Keratinocyte (primary cell): ENCODE results near the gene TMEM238. TPM values are rescaled to one million over a fixed set of nuclear protein-coding genes. Genes with fewer than 3 reads are reported as not detected.
A peak's percentile ranks its signal among the peaks of the same experiment; 100 is the strongest.

Source experiments
- DNase-seq: peaks from one replicate; pipeline ENCODE4 v3.0.0-alpha.2; 2011; ENCODE audit warnings: low read depth, missing footprints, low spot score
- FAIRE-seq: peaks from 2 replicates; lab custom pipeline; 2011; peaks lifted over from hg19 to GRCh38; lab: Jason Lieb, UNC
- H2AFZ ChIP-seq: 2 replicates; pipeline ENCODE4 v1.6.0; 2012; ENCODE audit warnings: low read length, control low read depth, inconsistent platforms; ENCODE audit not compliant: control insufficient read depth
- H3K27ac ChIP-seq: 2 replicates; pipeline ENCODE4 v1.5.1; 2011; ENCODE audit warnings: low read length; ENCODE audit not compliant: control insufficient read depth, insufficient read depth
- H3K27me3 ChIP-seq: 3 replicates; pipeline ENCODE4 v1.6.0; 2011; ENCODE audit warnings: low read length; ENCODE audit not compliant: control insufficient read depth, insufficient read depth; ENCODE audit errors: extremely low read depth
- H3K36me3 ChIP-seq, 2 experiments: 2 replicates in 1 of 2; 3 replicates in 1 of 2; pipeline ENCODE4 v1.5.1; 2011; ENCODE audit warnings: low read length in 2 of 2, mild to moderate bottlenecking in 1 of 2; ENCODE audit not compliant: control insufficient read depth in 2 of 2, insufficient read depth in 2 of 2; ENCODE audit errors: extremely low read depth in 1 of 2
- H3K4me1 ChIP-seq: 3 replicates; pipeline ENCODE4 v1.5.1; 2011; ENCODE audit warnings: low read length; ENCODE audit not compliant: control insufficient read depth, insufficient read depth; ENCODE audit errors: extremely low read depth
- H3K4me2 ChIP-seq: 3 replicates; pipeline ENCODE4 v1.6.0; 2011; ENCODE audit warnings: low read depth, low read length; ENCODE audit not compliant: control insufficient read depth, insufficient read depth; ENCODE audit errors: extremely low read depth
- H3K4me3 ChIP-seq, 3 experiments: fragments of 200-600 bp in 1 of 3; sonication (generic) in 1 of 3; 2 replicates in 2 of 3; 3 replicates in 1 of 3; pipeline ENCODE4 v1.5.1; 2011 to 2016; ENCODE audit warnings: low read length in 3 of 3, mild to moderate bottlenecking in 3 of 3, control low read depth in 2 of 3, inconsistent platforms in 1 of 3, low read depth in 1 of 3, mixed read lengths in 1 of 3, mixed run types in 1 of 3, moderate library complexity in 1 of 3; ENCODE audit not compliant: control insufficient read depth in 2 of 3, insufficient read depth in 2 of 3; ENCODE audit errors: extremely low read depth in 1 of 3
- H3K79me2 ChIP-seq: 2 replicates; pipeline ENCODE4 v1.6.0; 2012; ENCODE audit warnings: low read length; ENCODE audit not compliant: control insufficient read depth, insufficient read depth
- H3K9ac ChIP-seq: 3 replicates; pipeline ENCODE4 v1.6.0; 2011; ENCODE audit warnings: low read length; ENCODE audit not compliant: control insufficient read depth, insufficient read depth; ENCODE audit errors: extremely low read depth
- H3K9me1 ChIP-seq: 3 replicates; pipeline ENCODE4 v1.6.0; 2011; ENCODE audit warnings: low read length; ENCODE audit not compliant: control insufficient read depth, insufficient read depth; ENCODE audit errors: extremely low read depth
- H3K9me3 ChIP-seq: 2 replicates; pipeline ENCODE4 v1.5.1; 2012; ENCODE audit warnings: low read depth, low read length; ENCODE audit not compliant: control insufficient read depth
- H4K20me1 ChIP-seq: 3 replicates; pipeline ENCODE4 v1.6.0; 2011; ENCODE audit warnings: low read length; ENCODE audit not compliant: control insufficient read depth, insufficient read depth; ENCODE audit errors: extremely low read depth
- EZH2 ChIP-seq: IDR thresholded peaks from one replicate; pipeline ENCODE4 v1.6.1; 2012; ENCODE audit warnings: inconsistent platforms, mild to moderate bottlenecking, low read length, moderate library complexity
- dilution Hi-C: fragments of 300-500 bp; cut with MboI; formaldehyde crosslinking; loops from one replicate; pipeline ENCODE4 v1.7.0; 2020; ENCODE audit warnings: low sequenced_read_pairs; ENCODE audit not compliant: extremely low pct_ligation_motif_present
- polyA plus RNA-seq, 5 experiments: library from polyadenylated mRNA; depleted of rRNA in 3 of 5; stranded (reverse) in 3 of 5; stranded (forward) in 1 of 5; unstranded in 1 of 5; fragments of >200 nt; gene quantifications; 1 replicate in 1 of 5; 2 replicates in 3 of 5; 3 replicates in 1 of 5; pipeline versions ENCODE4 v1.2.1 to v1.2.3, GENCODE V29; 2011 to 2012; ENCODE audit warnings: missing spikeins in 2 of 5, low read depth in 1 of 5, low replicate concordance in 1 of 5
- TF ChIP-seq, protein P1 (sequence below), 3 experiments: IDR thresholded peaks in 1 of 3; conservative IDR thresholded peaks in 1 of 3; optimal IDR thresholded peaks in 1 of 3; 2 replicates in 2 of 3; 3 replicates in 1 of 3; pipeline versions ENCODE3 to v1.5.1; 2011; ENCODE audit warnings: low read length in 3 of 3, mild to moderate bottlenecking in 3 of 3, moderate library complexity in 2 of 3, control low read depth in 1 of 3, inconsistent platforms in 1 of 3; ENCODE audit not compliant: insufficient read depth in 2 of 3; ENCODE audit errors: extremely low read depth in 1 of 3

Gene TMEM238
- polyA plus RNA-seq, 1 donor (not counting 4 experiments of a cell fraction or from before 2014, with no cell fraction given), result 0.24 TPM

DNA sequence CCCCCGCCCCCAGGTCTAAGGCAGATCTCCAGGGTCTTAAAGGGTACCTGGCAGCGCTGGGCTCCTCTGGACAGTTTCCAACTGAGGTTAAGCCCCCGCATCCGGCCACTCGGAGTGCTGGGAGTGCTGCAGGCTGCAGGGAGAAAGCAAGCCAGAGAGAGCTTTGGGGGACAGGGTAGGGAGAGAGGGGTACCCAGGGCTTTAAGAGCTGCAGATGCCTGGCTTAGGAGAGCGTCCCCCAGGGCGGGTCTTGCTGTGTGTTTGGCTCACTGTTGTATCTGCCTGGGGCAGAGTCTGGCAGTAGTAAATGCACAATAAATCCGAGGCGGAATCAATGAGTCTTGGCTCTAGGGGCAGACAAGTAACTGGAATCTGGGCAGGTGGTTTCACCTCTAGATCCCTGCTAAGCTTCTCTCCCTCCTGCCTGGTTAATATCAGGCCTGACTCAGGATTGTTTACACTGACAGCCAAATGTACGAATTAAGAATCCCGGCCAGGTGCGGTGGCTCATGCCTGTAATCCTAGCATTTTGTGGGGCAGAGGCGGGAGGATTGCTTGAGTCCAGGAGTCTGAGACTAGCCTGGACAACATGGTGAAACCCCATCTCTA, 28.8 kb downstream of the TMEM238 start:
- H4K20me1 ChIP-seq, result no peaks in the 10 kb centered on the region
- peak overlapping the region; percentile 25 for H3K4me2 ChIP-seq

GRCh38 chr19:55354698-55355212, 29.3 kb downstream of the TMEM238 start, which contains the start of gene COX6B2:
Gene COX6B2 (minus strand): TSS chr19:55354719. CDS start chr19:55354521, 198 bp downstream.
- Histone ChIP-seq H3K27ac (no peak within 1 kb of the TSS), H3K9ac (peak within 1 kb of the TSS; percentile 50)
- dilution Hi-C loops, result no loop called here

More for the DNA sequence above, 28.8 kb downstream of the TMEM238 start:
- peaks cover 29% of the 10 kb centered on the region for H3K27me3 ChIP-seq
- no peak overlapping the region for H3K9ac ChIP-seq
- no peak for TF ChIP-seq EZH2
- TF ChIP-seq, protein P1, sequence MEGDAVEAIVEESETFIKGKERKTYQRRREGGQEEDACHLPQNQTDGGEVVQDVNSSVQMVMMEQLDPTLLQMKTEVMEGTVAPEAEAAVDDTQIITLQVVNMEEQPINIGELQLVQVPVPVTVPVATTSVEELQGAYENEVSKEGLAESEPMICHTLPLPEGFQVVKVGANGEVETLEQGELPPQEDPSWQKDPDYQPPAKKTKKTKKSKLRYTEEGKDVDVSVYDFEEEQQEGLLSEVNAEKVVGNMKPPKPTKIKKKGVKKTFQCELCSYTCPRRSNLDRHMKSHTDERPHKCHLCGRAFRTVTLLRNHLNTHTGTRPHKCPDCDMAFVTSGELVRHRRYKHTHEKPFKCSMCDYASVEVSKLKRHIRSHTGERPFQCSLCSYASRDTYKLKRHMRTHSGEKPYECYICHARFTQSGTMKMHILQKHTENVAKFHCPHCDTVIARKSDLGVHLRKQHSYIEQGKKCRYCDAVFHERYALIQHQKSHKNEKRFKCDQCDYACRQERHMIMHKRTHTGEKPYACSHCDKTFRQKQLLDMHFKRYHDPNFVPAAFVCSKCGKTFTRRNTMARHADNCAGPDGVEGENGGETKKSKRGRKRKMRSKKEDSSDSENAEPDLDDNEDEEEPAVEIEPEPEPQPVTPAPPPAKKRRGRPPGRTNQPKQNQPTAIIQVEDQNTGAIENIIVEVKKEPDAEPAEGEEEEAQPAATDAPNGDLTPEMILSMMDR (optimal IDR thresholded peaks at IDR 0.05 in 1 of 3, IDR thresholded peaks at IDR 0.05 in 1 of 3, conservative IDR thresholded peaks at IDR 0.05 in 1 of 3; ENCODE audit: extremely low read depth in 1 of 3, insufficient read depth in 2 of 3, low read length in 3 of 3), result no peak
- no peak for DNase-seq
- dilution Hi-C loops, result no loop called here
- H3K9me1 ChIP-seq, result no peaks in the 10 kb centered on the region
- no peak overlapping the region for H2AFZ ChIP-seq
- no peaks in the 10 kb centered on the region for H3K9me3 ChIP-seq
- H3K4me3 ChIP-seq, result no peak overlapping the region
- H3K27ac ChIP-seq, result no peak overlapping the region
- FAIRE-seq, result peak; percentile 94
- no peaks in the 10 kb centered on the region for H3K36me3 ChIP-seq
- H3K79me2 ChIP-seq, result no peaks in the 10 kb centered on the region
- peaks cover 9% of the 10 kb centered on the region for H3K4me1 ChIP-seq

More at GRCh38 chr19:55354698-55355212, 29.3 kb downstream of the TMEM238 start, which contains the start of gene COX6B2:
- peaks cover 9% of the 10 kb centered on the region for H3K4me1 ChIP-seq
- no peaks in the 10 kb centered on the region for H4K20me1 ChIP-seq
- no peaks in the 10 kb centered on the region for H3K9me3 ChIP-seq
- H3K4me3 ChIP-seq, result peak within 1 kb of the TSS; percentile 46 to 66 (median 63)
- H3K9me1 ChIP-seq, result no peaks in the 10 kb centered on the region
- no peaks in the 10 kb centered on the region for H3K79me2 ChIP-seq
- peaks cover 29% of the 10 kb centered on the region for H3K27me3 ChIP-seq
- H3K36me3 ChIP-seq, result no peaks in the 10 kb centered on the region
- FAIRE-seq (no peak), DNase-seq (no peak)
- H2AFZ ChIP-seq, result peak within 1 kb of the TSS; percentile 81
- H3K4me2 ChIP-seq, result peak within 1 kb of the TSS; percentile 86
- TF ChIP-seq, protein P1 (optimal IDR thresholded peaks at IDR 0.05 in 1 of 3, IDR thresholded peaks at IDR 0.05 in 1 of 3, conservative IDR thresholded peaks at IDR 0.05 in 1 of 3; ENCODE audit: extremely low read depth in 1 of 3, insufficient read depth in 2 of 3, low read length in 3 of 3), result no peak
- no peak for TF ChIP-seq EZH2
